Fibroblast of the aortic adventitia (primary cell): ENCODE data around the gene KRT81. TPM values are rescaled to one million over a fixed set of nuclear protein-coding genes. Genes with fewer than 3 reads are reported as not detected.

Source experiments
- DNase-seq: peaks from one replicate; pipeline ENCODE4 v3.0.0-alpha.2; 2010; ENCODE audit warnings: low read depth
- H3K4me3 ChIP-seq: 2 replicates; pipeline ENCODE4 v1.5.1; 2011; ENCODE audit warnings: low read depth, mild to moderate bottlenecking, control low read depth, low read length, moderate library complexity
- total RNA-seq: library from RNA; depleted of rRNA; stranded (reverse); fragments of >200 nt; gene quantifications from 2 replicates; pipeline ENCODE4 v1.2.3, GENCODE V29; 2012; ENCODE audit warnings: low replicate concordance
- TF ChIP-seq, protein P1 (sequence below): IDR thresholded peaks from 2 replicates; pipeline ENCODE4 v1.5.1; 2011; ENCODE audit warnings: mild to moderate bottlenecking, low read length, control low read depth, inconsistent platforms; ENCODE audit not compliant: insufficient read depth

KRT81 gene
- total RNA-seq, 1 donor, result not detected

DNA sequence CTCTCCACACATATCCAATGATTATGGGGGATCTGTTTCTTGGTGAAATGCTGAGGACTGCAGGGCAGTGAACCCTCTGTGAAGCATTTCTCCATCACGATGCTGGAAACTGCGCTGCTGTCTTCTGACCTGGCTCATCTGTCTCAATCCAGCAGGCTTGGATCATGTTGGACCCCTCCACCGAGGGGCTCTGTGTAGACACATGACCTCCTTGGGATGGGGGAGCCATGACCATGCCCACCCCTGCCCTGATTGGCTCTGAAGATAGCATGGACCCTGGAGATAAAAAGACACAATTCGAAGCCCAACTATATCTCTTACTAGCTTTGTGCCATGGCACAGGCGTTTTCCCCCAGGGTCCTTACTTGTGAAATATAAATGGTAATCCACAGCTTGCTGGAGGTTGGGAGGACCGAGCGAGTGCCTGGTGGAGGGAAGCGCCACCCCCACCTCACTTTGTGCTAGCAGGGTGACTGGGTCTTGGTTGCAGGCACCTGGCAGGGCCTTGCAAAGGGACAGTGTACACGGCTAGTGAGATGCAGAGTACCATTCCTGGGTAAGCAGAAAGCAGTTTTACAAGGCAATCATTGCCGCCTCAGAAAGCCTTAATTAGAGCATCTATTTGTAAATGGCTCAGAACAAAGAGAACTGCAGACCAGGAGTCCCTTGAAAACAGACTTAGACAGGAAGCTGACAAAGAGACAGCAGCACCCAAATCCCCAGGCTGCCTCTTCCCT, 32.2 kb upstream of the KRT81 start:
- DNase-seq, result no peak
- TF ChIP-seq, protein P1, sequence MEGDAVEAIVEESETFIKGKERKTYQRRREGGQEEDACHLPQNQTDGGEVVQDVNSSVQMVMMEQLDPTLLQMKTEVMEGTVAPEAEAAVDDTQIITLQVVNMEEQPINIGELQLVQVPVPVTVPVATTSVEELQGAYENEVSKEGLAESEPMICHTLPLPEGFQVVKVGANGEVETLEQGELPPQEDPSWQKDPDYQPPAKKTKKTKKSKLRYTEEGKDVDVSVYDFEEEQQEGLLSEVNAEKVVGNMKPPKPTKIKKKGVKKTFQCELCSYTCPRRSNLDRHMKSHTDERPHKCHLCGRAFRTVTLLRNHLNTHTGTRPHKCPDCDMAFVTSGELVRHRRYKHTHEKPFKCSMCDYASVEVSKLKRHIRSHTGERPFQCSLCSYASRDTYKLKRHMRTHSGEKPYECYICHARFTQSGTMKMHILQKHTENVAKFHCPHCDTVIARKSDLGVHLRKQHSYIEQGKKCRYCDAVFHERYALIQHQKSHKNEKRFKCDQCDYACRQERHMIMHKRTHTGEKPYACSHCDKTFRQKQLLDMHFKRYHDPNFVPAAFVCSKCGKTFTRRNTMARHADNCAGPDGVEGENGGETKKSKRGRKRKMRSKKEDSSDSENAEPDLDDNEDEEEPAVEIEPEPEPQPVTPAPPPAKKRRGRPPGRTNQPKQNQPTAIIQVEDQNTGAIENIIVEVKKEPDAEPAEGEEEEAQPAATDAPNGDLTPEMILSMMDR, result no peak
- no peak overlapping the region for H3K4me3 ChIP-seq

DNA sequence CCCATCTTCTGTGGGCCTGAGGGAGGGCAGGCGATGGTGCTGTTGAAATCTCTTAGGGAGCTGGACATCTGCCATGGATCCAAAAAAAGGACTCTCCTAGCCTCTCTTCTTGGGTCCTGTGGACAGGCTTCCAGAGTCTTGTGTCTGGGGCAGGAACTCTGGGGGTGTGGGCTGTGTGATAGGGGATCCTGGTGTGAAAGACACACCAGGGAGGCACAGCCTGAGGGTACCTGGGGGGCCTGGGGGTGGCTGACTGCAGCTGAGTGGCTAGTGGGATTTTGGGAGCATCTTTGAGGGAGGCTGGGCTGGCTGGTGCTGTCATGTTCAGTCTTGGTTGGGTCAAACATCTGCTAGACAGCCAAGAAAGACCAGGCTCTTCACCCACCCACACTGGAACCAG, 31.7 kb upstream of the KRT81 start:
- DNase-seq, result no peak
- TF ChIP-seq, protein P1, result no peak

DNA sequence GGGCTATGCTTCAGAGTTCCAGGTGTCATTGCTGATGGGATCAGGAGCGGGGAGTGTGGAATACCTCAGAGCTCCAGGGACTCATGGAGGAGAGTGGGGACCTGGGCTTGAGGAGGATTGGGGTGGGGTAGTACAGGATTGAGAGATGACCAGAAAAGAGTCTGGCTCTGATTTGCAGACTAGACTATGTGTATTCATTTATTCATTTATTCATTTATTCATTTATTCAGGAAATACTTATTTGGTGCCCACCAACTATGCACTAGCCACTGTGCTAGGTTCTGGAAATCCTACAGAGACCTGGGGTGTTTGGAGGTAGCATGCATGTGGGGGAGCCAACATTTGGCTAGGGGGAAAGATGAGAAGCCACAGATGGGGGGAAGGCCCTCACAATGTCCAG, 30.7 kb upstream of the KRT81 start:
- TF ChIP-seq, protein P1, result no peak
- H3K4me3 ChIP-seq, result no peak overlapping the region
- DNase-seq, result no peak

More for the DNA sequence above, 31.7 kb upstream of the KRT81 start:
- H3K4me3 ChIP-seq, result no peak overlapping the region

DNA sequence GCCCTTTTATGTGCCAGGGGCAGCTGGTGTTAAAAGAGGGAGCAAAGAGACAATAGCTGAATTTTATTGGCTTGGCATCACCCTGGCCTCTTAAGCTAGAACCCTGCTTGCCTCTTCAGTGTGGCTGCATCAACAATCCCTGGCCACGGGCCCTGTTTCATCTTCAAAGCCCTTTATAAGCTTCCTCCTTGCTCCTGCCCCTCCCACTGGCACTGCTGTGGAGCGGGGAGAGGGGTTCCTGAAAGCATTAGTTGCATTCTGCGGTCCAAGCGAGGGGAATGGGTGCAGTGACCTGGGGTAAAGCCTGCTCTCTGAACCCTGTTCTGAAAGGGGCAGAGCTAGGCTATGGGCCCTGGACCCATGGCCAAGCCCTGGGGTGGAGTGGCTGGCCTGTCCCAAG, 30.1 kb upstream of the KRT81 start:
- DNase-seq, result no peak
- no peak overlapping the region for H3K4me3 ChIP-seq
- TF ChIP-seq, protein P1, result no peak

DNA sequence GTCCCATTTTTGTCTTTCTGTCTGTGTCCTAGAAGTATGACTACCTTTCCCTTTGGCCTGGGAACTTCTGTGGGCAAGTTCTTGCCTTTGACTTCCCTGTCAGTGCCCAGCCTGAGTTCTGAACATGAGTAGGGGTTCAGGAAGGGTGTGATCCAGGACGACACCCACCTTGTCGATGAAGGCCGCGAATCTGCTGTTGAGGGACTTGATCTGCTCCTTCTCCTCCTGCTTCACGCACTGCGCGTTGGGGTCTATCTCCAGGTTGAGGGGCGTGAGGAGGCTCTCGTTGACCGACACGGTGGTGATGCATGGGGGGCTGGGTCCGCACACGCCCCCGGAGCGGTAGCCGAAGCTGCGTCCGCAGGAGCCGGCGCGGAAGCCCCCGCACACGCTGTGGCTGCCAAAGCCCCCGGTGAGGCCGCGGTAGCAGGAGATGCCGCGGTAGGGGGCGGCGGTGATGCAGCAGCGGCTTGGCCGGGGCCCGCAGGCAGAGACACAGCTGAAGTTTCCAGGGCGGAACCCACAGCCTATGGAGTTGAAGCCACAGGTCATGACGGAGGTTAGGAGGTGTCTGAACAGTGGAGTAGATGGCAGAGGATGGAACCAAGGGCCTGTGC, 29.6 kb upstream of the KRT81 start, which contains the start of gene KRT83:
TSS of gene KRT83 (minus strand) at position 615 of the 617 bp plus-strand sequence. CDS start at position 552, 63 bp downstream.
- no peak for DNase-seq
- H3K4me3 ChIP-seq, result no peak within 1 kb of the TSS
- TF ChIP-seq, protein P1, result no peak

GRCh38 chr12:52319097-52319496, 27.8 kb upstream of the KRT81 start:
- no peak overlapping the region for H3K4me3 ChIP-seq
- no peak for DNase-seq
- TF ChIP-seq, protein P1, result no peak
